ENCODE data around the gene PHETA2.

DNA sequence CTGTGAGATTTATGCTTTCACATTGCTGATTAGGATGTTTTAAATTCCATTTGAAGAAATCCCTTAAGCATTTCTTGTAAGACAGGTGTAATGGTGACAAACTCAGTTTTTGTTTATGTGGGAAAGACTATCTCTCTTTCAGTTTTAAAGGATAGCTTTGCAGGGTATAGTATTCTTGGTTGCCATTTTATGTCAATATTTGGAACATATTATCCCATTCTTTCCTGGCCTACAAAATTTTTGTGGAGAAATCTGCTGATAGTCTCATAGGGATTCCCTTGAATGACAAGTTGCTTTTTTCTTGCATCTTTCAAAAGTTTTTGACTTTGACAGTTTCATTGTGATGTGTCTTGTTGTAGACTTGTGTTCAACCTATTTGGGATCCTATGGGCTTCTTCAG lies 32.3 kb upstream of the PHETA2 start:
- no peak for TF ChIP-seq MYC (IDR thresholded peaks at IDR 0.05; ENCODE audit: borderline replicate concordance, low read length)
- no peak for TF ChIP-seq EP300 (IDR thresholded peaks at IDR 0.05)
- no peak for TF ChIP-seq CBX2 (IDR thresholded peaks at IDR 0.05; ENCODE audit: borderline replicate concordance, low read depth)
- no peak for TF ChIP-seq POLR2A (IDR thresholded peaks at IDR 0.05; ENCODE audit: low read length)
- TF ChIP-seq, protein P1, sequence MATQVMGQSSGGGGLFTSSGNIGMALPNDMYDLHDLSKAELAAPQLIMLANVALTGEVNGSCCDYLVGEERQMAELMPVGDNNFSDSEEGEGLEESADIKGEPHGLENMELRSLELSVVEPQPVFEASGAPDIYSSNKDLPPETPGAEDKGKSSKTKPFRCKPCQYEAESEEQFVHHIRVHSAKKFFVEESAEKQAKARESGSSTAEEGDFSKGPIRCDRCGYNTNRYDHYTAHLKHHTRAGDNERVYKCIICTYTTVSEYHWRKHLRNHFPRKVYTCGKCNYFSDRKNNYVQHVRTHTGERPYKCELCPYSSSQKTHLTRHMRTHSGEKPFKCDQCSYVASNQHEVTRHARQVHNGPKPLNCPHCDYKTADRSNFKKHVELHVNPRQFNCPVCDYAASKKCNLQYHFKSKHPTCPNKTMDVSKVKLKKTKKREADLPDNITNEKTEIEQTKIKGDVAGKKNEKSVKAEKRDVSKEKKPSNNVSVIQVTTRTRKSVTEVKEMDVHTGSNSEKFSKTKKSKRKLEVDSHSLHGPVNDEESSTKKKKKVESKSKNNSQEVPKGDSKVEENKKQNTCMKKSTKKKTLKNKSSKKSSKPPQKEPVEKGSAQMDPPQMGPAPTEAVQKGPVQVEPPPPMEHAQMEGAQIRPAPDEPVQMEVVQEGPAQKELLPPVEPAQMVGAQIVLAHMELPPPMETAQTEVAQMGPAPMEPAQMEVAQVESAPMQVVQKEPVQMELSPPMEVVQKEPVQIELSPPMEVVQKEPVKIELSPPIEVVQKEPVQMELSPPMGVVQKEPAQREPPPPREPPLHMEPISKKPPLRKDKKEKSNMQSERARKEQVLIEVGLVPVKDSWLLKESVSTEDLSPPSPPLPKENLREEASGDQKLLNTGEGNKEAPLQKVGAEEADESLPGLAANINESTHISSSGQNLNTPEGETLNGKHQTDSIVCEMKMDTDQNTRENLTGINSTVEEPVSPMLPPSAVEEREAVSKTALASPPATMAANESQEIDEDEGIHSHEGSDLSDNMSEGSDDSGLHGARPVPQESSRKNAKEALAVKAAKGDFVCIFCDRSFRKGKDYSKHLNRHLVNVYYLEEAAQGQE (IDR thresholded peaks at IDR 0.05) = no peak
- TF ChIP-seq HDAC2 (IDR thresholded peaks at IDR 0.05) = no peak
- TF ChIP-seq CBX8 (IDR thresholded peaks at IDR 0.05) = no peak
- TF ChIP-seq CTCF (IDR thresholded peaks at IDR 0.05) = no peak
- no peak for TF ChIP-seq POLR2AphosphoS2 (conservative IDR thresholded peaks at IDR 0.05; ENCODE audit: low read length)
- no peak for TF ChIP-seq CHD4 (IDR thresholded peaks at IDR 0.05; ENCODE audit: borderline replicate concordance)
- TF ChIP-seq, protein P2, sequence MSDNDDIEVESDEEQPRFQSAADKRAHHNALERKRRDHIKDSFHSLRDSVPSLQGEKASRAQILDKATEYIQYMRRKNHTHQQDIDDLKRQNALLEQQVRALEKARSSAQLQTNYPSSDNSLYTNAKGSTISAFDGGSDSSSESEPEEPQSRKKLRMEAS (IDR thresholded peaks at IDR 0.05) = no peak
- no peak for TF ChIP-seq CEBPB (IDR thresholded peaks at IDR 0.05)
- no peak for TF ChIP-seq RARB (CRISPR knock-in tag; IDR thresholded peaks at IDR 0.05)
- TF ChIP-seq, protein P3, sequence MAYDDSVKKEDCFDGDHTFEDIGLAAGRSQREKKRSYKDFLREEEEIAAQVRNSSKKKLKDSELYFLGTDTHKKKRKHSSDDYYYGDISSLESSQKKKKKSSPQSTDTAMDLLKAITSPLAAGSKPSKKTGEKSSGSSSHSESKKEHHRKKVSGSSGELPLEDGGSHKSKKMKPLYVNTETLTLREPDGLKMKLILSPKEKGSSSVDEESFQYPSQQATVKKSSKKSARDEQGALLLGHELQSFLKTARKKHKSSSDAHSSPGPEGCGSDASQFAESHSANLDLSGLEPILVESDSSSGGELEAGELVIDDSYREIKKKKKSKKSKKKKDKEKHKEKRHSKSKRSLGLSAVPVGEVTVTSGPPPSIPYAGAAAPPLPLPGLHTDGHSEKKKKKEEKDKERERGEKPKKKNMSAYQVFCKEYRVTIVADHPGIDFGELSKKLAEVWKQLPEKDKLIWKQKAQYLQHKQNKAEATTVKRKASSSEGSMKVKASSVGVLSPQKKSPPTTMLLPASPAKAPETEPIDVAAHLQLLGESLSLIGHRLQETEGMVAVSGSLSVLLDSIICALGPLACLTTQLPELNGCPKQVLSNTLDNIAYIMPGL (CRISPR knock-in tag; IDR thresholded peaks at IDR 0.05; ENCODE audit: borderline replicate concordance) = no peak
